Measurements from ENCODE around the gene ATG10.

GRCh38 chr5:81936750-81937149 lies 35.1 kb upstream of the ATG10 start:
- TF ChIP-seq CTCF (IDR thresholded peaks at IDR 0.05) (no peak), POLR2A (IDR thresholded peaks at IDR 0.05) (no peak)

Measured in lower leg skin (tissue), 3 donors.